ENCODE measurements around the gene MANF.

MANF gene

DNA sequence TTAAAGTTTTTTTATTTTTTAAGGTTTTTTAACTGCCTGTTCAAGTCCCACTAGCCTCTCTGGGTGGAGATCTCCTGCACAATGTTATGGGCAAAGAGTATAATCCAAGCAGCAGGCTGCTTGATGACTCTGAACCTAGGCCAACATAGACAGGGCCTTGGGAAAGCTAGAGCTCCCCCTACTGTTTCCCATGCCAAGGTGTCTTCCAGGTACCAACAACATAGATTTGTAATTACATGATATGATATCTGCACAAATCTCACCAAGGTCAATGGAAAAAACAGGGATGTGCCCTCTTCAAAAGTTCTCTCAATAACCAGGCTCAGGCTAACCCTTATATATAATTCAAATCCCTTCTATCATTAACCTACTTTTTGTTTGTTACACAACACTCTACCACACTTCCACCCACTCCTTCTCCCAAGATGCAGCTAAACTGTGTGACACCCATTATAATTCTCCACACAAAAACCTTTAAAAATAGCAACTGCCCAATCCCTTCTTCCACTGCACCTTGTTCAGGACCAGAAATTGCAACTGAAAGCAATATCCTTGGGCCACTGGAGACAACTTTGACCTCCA is 49.7 kb downstream of the MANF start:
- DNase-seq (ENCODE audit: low read depth in 3 of 3), result peak; percentile 10 to 22 (median 19)

DNA sequence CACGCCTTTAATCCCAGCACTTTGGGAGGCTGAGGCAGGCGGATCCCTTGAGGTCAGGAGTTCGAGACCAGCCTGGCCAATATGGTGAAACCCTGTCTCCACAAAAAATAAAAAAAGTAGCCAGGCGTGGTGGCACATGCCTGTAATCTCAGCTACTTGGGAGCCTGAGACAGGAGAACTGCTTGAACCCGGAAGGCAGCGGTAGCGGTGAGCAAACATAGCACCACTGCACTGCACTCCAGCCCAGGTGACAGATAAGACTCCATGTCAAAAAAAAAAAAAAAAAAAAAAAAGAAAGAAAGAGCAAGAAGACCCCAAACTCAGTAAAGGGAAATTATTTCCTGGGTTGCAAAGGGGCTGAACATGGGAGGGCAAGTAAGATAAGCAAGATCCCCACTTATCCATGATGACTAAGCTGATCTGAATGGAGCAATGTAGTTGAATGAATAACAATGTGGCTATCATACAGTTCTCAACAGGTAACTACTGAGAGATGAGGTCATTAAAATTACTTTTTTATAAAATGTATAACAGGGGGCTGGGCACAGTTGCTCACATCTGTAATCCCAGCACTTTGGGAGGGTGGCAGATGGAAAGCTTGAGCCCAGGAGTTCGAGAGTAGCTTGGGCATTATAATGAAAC is 52.0 kb downstream of the MANF start:
- DNase-seq (ENCODE audit: low read depth in 3 of 3), result no peak
